ENCODE data around the gene PLPP3.

Gene PLPP3

GRCh38 chr1:56456435-56457101 is 122.8 kb downstream of the PLPP3 start:
- no peak for DNase-seq

- DNase-seq, result no peak
Measured at GRCh38 chr1:56453417-56454078, 125.8 kb downstream of the PLPP3 start.

GRCh38 chr1:56453016-56453415 is 126.3 kb downstream of the PLPP3 start:
- DNase-seq, result no peak

- DNase-seq, result no peak
Measured at GRCh38 chr1:56452027-56453011, 127.0 kb downstream of the PLPP3 start.

GRCh38 chr1:56451491-56451890 is 127.9 kb downstream of the PLPP3 start:
- DNase-seq, result no peak

- DNase-seq, result no peak
Measured at GRCh38 chr1:56450004-56450666, 129.2 kb downstream of the PLPP3 start.

GRCh38 chr1:56448529-56449300 is 130.6 kb downstream of the PLPP3 start:
- no peak for DNase-seq

GRCh38 chr1:56447823-56448222 is 131.5 kb downstream of the PLPP3 start:
- DNase-seq, result no peak

- no peak for DNase-seq
Measured at GRCh38 chr1:56446531-56447098, 132.7 kb downstream of the PLPP3 start.

GRCh38 chr1:56444960-56445646 is 134.3 kb downstream of the PLPP3 start:
- DNase-seq, result no peak

All from CD4-positive, alpha-beta T cell treated with Interleukin-1 beta for 1 hour (primary cell).